Naive B cell (primary cell): ENCODE data around the gene GFER. TPM values are rescaled to one million over a fixed set of nuclear protein-coding genes. Genes with fewer than 3 reads are reported as not detected.

Source experiments
- ATAC-seq, 2 donors: fragments of 150-1000 bp; cut with Tn5 transposase; 2 replicates each; pipeline ENCODE4 v1.10.0; 2021; ENCODE audit warnings: low read depth in 2 of 2, mild to moderate bottlenecking in 2 of 2, moderate library complexity in 2 of 2
- DNase-seq: peaks from one replicate; pipeline ENCODE4 v3.0.0; 2022
- H3K27ac Mint-ChIP-seq, 6 donors: one replicate each; pipeline ENCODE4 v1.8.0; 2020 to 2022; ENCODE audit warnings: mild to moderate bottlenecking in 6 of 6, mixed read lengths in 6 of 6, moderate library complexity in 5 of 6, inconsistent platforms in 2 of 6
- H3K27me3 Mint-ChIP-seq, 3 donors: one replicate each; pipeline ENCODE4 v1.8.0; 2021 to 2022; ENCODE audit warnings: mixed read lengths in 3 of 3, mild to moderate bottlenecking in 1 of 3
- H3K36me3 Mint-ChIP-seq, 2 donors: one replicate each; pipeline ENCODE4 v1.8.0; 2020 to 2022; ENCODE audit warnings: mixed read lengths in 2 of 2, inconsistent platforms in 1 of 2, mild to moderate bottlenecking in 1 of 2
- H3K4me1 Mint-ChIP-seq, 3 donors: one replicate each; pipeline ENCODE4 v1.8.0; 2020 to 2022; ENCODE audit warnings: mixed read lengths in 3 of 3, inconsistent platforms in 1 of 3, mild to moderate bottlenecking in 1 of 3, moderate library complexity in 1 of 3
- H3K4me3 Mint-ChIP-seq, 8 donors: one replicate each; pipeline ENCODE4 v1.8.0; 2020 to 2022; ENCODE audit warnings: mild to moderate bottlenecking in 8 of 8, mixed read lengths in 8 of 8, moderate library complexity in 8 of 8, inconsistent platforms in 2 of 8
- H3K9me3 Mint-ChIP-seq, 7 donors: one replicate each; pipeline ENCODE4 v1.8.0; 2020 to 2022; ENCODE audit warnings: mixed read lengths in 7 of 7, mild to moderate bottlenecking in 5 of 7, inconsistent platforms in 2 of 7, moderate library complexity in 1 of 7
- polyA plus RNA-seq, 6 donors: library from polyadenylated mRNA; unstranded; fragments of 300-500 nt; fragmentation: Illumina TruSeq; gene quantifications; one replicate each; pipeline ENCODE4 v1.2.3, GENCODE V29; 2021; ENCODE audit warnings: low read depth in 6 of 6

The GFER gene
- polyA plus RNA-seq, 6 donors from 2014 or later, result 31.9 to 58.2 (median 37.6) TPM

DNA sequence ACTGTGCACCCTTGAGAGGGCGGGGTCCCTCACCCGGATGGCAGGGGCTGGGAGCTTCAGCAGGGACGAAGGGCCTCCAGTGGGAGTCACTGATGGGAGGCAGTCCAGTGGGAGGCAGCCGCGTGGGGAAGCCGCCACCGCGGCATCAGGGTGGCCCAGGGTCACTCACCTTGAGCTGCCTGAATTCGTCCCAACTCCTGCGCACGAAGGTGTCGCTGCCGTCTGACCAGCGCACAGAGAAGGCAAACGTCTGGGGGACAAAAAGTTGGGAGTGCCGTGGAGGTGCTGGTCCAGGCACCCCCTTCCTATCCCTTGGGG is 3.3 kb upstream of the GFER start:
- no peak overlapping the region for H3K27ac Mint-ChIP-seq
- H3K4me3 Mint-ChIP-seq, result no peak overlapping the region
- DNase-seq, result no peak
- H3K36me3 Mint-ChIP-seq, result peaks cover 0 to 9% of the 10 kb centered on the region in 2 donors
- no peak for ATAC-seq
- peaks cover 10 to 20% (median 12%) of the 10 kb centered on the region in 3 donors for H3K4me1 Mint-ChIP-seq
- H3K9me3 Mint-ChIP-seq, result peaks cover 0 to 2% (median 0%) of the 10 kb centered on the region in 7 donors
- peaks cover 12 to 51% (median 30%) of the 10 kb centered on the region in 3 donors for H3K27me3 Mint-ChIP-seq

DNA sequence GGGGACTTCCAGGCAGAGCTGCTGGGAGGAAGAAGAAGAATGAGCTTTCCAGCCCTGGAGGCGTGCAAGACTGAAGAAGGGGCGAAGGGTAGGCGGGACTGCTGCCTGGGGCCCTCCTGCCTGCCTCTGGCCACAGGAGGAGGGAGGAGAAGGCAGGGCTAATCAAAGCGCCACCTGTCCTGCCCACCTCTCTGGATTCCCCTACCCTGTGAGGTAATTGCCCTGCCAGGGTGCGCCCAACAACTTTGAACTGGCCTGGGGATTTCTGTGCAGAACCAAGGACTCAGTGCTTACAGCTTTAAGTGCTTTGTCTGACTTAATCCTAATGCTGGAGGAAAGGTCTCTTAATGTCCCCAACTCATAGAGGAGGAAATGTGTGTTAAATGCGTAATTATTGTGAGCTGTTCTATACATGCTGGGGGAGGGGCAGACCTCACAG is 2.6 kb upstream of the GFER start, which contains the start of gene NOXO1:
Gene NOXO1 (minus strand): TSS at position 72 of the 439 bp plus-strand sequence. CDS start 290 bp downstream, outside the sequence.
- Mint-ChIP-seq H3K27me3 (peaks cover 12 to 44% (median 23%) of the 10 kb centered on the region in 3 donors), H3K9me3 (peaks cover 0 to 2% (median 0%) of the 10 kb centered on the region in 7 donors), H3K4me1 (peaks cover 7 to 20% (median 17%) of the 10 kb centered on the region in 3 donors), H3K27ac (peak within 1 kb of the TSS in 3 of 6 donors; percentile 24 to 72 (median 70)), H3K36me3 (peaks cover 0 to 3% of the 10 kb centered on the region in 2 donors), H3K4me3 (peak within 1 kb of the TSS in 6 of 8 donors; percentile 4 to 88 (median 80))
- ATAC-seq (peak in 1 of 2 donors; percentile 16), DNase-seq (no peak)

DNA sequence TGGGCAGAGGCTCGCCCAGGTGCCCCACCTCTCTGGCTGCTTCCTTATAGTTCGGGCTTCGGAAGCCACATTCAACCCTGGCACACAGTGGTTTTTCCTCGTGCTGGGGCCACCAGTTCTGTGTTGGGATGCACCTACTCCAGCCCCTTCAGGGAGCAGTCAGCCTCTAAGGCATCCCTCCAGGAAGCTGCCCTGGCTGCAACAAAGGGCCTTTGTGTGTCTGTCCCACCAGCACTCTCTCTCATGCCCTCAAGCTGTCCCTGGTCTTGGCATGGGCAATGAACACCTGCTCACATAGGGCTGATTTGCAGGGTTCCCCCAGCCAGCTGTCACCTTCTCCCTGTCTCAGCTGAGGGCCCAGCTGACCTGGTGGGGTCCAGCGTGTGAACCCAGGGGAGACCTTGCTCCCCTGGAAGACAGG is 2.0 kb upstream of the GFER start:
- Mint-ChIP-seq H3K27ac (peak overlapping the region in 2 of 6 donors; percentile 70 to 72), H3K4me3 (peak overlapping the region in 5 of 8 donors; percentile 4 to 88 (median 79)), H3K36me3 (no peaks in the 10 kb centered on the region), H3K4me1 (peaks cover 13 to 22% (median 20%) of the 10 kb centered on the region in 3 donors), H3K27me3 (peaks cover 12 to 44% (median 23%) of the 10 kb centered on the region in 3 donors), H3K9me3 (peaks cover 0 to 2% (median 0%) of the 10 kb centered on the region in 7 donors)
- DNase-seq (no peak), ATAC-seq (no peak)

DNA sequence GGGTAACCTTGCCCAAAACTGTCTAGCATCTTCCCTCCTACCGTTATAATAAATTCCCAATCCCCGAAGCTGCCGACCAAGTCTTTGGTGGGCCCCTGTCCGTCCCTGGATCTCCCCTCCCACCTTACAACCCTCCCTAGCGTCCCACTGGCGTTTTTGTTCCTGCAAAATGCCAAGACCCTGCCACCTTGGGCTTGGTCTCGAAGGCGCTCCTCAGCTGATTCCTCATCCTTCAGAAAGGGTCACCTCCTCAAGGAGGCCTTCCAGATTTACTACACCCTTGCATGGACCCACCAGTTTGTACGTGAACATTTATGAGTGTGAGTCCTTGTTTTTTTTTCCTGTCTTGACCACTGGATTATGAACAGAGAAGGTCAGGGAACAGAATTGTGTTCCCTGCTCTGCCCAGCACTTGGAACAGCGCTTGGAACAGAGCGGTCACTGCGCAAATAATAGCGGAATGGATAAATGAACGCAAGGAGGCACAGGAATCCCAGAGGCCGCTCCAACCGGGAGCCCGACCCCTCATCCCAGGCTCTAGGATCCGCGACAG is 926 bp upstream of the GFER start:
- DNase-seq, result no peak
- Mint-ChIP-seq H3K4me3 (peak overlapping the region; percentile 74 to 88 (median 84)), H3K9me3 (peaks cover 0 to 2% (median 0%) of the 10 kb centered on the region in 7 donors), H3K27ac (peak overlapping the region in 3 of 6 donors; percentile 50 to 70 (median 63)), H3K27me3 (peaks cover 12 to 36% (median 23%) of the 10 kb centered on the region in 3 donors), H3K36me3 (no peaks in the 10 kb centered on the region), H3K4me1 (peaks cover 17 to 22% (median 20%) of the 10 kb centered on the region in 3 donors)
- ATAC-seq, result no peak

DNA sequence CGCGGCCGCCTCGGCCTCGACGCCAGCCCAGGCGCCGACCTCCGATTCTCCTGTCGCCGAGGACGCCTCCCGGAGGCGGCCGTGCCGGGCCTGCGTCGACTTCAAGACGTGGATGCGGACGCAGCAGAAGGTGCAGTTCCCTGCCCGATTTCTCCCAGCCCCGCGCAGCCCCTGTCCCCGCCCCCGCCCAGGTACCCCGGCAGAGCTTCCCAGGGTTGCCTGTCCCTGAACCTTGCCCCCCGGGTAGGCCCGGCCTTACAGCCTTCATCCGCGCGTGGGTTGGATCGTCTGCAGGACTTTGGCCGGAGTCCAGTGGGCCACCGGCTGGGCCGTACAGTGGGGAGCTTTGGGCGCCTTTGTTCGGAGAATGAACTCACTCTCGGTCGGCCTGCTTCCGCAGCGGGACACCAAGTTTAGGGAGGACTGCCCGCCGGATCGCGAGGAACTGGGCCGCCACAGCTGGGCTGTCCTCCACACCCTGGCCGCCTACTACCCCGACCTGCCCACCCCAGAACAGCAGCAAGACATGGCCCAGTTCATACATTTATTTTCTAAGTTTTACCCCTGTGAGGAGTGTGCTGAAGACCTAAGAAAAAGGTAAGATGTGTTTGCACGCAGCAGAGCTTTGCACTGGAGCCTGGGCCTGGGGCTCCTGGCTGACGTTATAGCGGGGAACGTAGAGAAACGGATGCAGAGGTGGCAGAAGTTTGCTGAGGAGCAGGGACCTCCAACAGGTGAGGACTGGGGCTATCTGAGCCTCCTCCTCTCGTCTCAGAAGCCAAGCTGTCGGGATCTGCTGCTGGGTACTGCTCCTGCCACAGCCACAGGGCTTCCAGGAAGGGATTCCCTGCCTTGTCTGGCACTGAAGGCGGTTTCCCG is 593 bp downstream of the GFER start:
- Mint-ChIP-seq H3K27me3 (peaks cover 12 to 31% (median 23%) of the 10 kb centered on the region in 3 donors), H3K36me3 (no peaks in the 10 kb centered on the region), H3K4me1 (peaks cover 23 to 32% (median 31%) of the 10 kb centered on the region in 3 donors), H3K4me3 (peak overlapping the region; percentile 74 to 90 (median 82)), H3K27ac (peak overlapping the region in 3 of 6 donors; percentile 20 to 82 (median 70)), H3K9me3 (peaks cover 0 to 2% (median 0%) of the 10 kb centered on the region in 7 donors)
- ATAC-seq (peak; percentile 31 to 32), DNase-seq (no peak)

DNA sequence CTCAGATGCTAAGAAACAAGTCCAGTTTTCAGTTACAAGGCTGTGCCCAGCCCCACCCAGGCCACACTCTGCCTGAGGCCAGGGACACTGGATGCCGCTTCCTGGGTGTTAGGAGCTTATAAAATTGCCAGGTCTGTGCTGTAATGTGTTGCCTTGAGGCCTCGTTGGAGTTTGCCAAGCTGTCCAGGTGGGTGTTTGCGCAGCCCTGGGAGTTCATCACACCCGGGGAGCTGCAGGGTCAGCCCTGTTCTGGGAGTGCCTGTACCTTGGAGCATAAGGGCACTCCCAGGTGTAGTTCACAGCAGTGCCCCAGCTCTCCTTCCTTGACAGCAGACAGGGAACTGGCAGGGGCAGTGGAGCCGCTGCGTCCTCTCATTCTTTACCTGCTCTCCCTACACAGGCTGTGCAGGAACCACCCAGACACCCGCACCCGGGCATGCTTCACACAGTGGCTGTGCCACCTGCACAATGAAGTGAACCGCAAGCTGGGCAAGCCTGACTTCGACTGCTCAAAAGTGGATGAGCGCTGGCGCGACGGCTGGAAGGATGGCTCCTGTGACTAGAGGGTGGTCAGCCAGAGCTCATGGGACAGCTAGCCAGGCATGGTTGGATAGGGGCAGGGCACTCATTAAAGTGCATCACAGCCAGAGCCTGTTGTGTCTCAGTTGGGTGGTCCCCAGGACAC is 1.6 kb downstream of the GFER start:
- H3K27me3 Mint-ChIP-seq, result peaks cover 12 to 26% (median 23%) of the 10 kb centered on the region in 3 donors
- peak overlapping the region; percentile 74 to 90 (median 82) for H3K4me3 Mint-ChIP-seq
- DNase-seq (no peak), ATAC-seq (no peak)
- no peaks in the 10 kb centered on the region for H3K36me3 Mint-ChIP-seq
- no peak overlapping the region for H3K27ac Mint-ChIP-seq
- H3K4me1 Mint-ChIP-seq, result peaks cover 23 to 34% (median 31%) of the 10 kb centered on the region in 3 donors
- peaks cover 0 to 2% (median 0%) of the 10 kb centered on the region in 7 donors for H3K9me3 Mint-ChIP-seq

DNA sequence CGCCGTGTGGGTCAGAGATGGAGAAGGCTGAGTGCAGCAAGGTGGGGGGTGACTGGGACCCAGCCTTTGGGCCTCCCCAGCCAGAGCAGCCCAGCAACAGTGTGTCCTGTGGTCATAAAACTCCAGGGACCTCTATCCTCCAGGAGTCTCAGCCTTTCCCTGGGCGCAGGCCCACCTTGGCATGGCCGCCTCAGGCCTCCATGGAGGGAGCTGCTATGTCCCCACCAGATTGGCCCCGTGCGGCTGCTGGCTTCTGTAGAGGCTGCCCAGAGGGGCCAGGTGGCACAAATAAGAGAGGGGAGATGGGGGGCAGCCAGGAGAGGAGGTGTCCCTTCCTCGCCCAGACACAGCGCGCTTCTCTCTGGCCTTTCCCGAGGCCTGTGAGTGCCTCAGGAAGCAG is 3.2 kb downstream of the GFER start:
- DNase-seq, result no peak
- Mint-ChIP-seq H3K27me3 (peaks cover 8 to 10% (median 10%) of the 10 kb centered on the region in 3 donors), H3K4me1 (peaks cover 31 to 39% (median 38%) of the 10 kb centered on the region in 3 donors), H3K27ac (peak overlapping the region in 2 of 6 donors; percentile 46 to 83), H3K4me3 (peak overlapping the region in 3 of 8 donors; percentile 59 to 79 (median 60)), H3K9me3 (peaks cover 0 to 2% (median 0%) of the 10 kb centered on the region in 7 donors), H3K36me3 (no peaks in the 10 kb centered on the region)
- ATAC-seq, result no peak

DNA sequence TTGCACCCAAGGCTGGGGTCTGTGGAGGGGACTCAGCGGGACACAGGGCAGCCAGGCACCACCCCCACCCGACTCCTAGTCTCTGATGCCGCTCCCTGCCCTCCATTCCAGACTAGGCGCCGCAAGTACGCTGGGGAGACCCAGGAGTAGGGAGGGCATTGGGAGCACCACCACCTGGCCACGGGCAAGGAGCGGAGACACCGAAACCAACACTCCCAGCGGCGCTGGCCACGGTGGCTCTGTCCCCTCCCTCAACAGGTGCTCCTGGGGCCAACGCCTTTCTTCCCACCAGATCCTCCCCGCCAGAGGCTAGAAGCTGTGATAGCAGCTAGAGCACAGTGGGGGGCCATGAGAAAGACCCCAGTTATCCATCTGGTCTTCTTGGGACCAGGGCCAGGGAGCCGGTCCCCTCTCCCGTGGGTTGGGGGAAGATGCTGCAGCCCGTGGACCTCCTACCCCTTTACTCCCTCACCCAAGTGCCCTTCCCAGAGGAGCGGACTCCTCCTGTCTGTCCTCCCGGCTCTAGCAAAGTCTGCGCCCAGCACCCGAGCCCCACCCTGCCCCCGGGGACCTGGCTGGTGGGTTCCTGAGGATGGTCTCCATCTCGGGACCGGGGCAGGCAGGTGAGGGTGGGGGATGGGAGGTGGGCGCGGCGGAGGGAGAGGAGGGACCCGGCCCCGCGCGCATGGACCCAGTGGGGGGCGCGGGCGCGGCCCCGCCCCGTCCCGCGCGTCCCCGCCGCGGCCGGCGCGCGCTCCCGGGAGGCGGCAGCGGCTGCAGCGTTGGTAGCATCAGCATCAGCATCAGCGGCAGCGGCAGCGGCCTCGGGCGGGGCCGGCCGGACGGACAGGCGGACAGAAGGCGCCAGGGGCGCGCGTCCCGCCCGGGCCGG is 5.5 kb downstream of the GFER start, which contains the start of gene SYNGR3:
Gene SYNGR3 (plus strand): TSS at position 762 of the 892 bp plus-strand sequence. CDS start 133 bp downstream, outside the sequence.
- Mint-ChIP-seq H3K27me3 (no peaks in the 10 kb centered on the region), H3K27ac (peak within 1 kb of the TSS; percentile 24 to 98 (median 96)), H3K9me3 (no peaks in the 10 kb centered on the region), H3K4me1 (peaks cover 33 to 42% (median 40%) of the 10 kb centered on the region in 3 donors), H3K4me3 (peak within 1 kb of the TSS; percentile 81 to 92 (median 85)), H3K36me3 (no peaks in the 10 kb centered on the region)
- DNase-seq, result no peak
- ATAC-seq, result no peak

DNA sequence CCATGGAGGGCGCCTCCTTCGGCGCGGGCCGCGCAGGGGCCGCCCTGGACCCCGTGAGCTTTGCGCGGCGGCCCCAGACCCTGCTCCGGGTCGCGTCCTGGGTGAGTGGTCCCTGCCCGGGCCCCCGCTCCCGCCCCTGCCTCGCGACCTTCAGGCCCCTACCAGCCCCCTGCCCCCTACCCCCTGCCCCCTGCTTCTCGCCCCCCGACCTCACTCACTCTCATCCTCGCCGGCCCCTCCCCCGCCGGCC is 6.0 kb downstream of the GFER start:
- Mint-ChIP-seq H3K27ac (peak overlapping the region in 2 of 6 donors; percentile 87 to 94), H3K9me3 (no peaks in the 10 kb centered on the region), H3K4me1 (peaks cover 29 to 36% (median 35%) of the 10 kb centered on the region in 3 donors), H3K36me3 (no peaks in the 10 kb centered on the region), H3K4me3 (peak overlapping the region in 3 of 8 donors; percentile 33 to 82 (median 82)), H3K27me3 (no peaks in the 10 kb centered on the region)
- ATAC-seq (no peak), DNase-seq (no peak)

DNA sequence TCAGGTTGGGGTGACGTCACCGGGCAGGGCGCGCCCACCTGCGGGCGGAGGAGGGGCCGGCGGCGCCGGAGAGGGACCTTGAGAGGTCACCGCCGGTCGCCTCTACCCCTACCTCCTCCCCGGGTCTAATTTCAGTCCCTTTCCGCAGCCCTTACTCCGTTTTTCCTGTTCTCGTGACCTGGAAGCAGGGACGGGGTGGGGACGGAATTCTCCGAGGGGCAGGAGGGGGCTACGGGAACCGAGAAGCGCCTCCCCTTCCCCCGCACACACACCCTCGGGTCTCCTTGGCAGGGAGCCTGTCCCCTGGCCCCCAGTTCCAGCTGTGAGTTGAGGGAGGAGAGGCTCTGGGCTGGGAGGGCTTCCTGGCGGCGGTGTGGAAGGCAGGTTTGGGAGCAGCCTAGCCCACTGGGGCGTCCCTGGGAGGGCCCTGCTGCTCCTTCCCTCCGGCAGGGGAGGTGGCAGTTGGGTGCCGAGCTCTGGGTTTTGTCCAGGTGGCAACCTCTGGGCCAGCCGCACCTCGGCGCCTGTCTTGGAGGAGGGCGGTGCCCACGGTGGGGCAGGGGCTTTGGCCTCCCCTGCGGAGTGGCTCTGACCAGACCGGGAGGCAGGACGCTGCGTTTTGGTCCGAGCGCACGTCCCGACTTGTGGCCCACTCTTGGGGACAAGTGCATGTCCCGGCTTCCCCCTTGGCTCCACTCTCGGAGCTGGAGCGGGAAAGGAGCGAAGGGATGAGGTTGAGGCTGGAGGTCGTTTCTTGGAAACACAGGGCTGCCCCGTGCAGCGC is 6.5 kb downstream of the GFER start:
- H3K36me3 Mint-ChIP-seq, result no peaks in the 10 kb centered on the region
- H3K27ac Mint-ChIP-seq, result peak overlapping the region; percentile 87 to 98 (median 96)
- no peaks in the 10 kb centered on the region for H3K27me3 Mint-ChIP-seq
- no peaks in the 10 kb centered on the region for H3K9me3 Mint-ChIP-seq
- peaks cover 29 to 36% (median 31%) of the 10 kb centered on the region in 3 donors for H3K4me1 Mint-ChIP-seq
- peak; percentile 62 for DNase-seq
- peak overlapping the region; percentile 81 to 92 (median 85) for H3K4me3 Mint-ChIP-seq
- peak; percentile 13 to 15 for ATAC-seq

DNA sequence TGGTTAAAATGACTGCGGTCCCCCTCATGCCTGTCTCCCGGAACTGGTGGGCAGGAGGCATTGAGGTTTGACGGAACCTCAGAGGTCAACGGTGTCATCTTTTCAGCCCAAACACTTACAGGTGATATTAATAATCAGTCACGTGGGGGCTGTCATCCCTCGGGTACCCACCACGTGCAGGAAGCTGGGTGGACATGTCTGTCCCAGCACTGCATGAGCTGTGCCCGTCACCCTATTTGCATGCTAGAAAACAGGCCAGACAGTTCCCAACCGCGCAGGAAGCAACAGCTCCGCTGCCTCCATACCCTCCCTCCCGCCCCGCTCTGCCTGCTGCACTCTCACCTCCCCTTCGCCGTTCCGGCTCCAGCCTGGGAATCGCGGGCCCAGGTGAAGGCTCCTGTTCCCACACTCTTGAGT is 7.2 kb downstream of the GFER start:
- no peaks in the 10 kb centered on the region for H3K36me3 Mint-ChIP-seq
- H3K4me3 Mint-ChIP-seq, result peak overlapping the region; percentile 81 to 92 (median 85)
- no peaks in the 10 kb centered on the region for H3K9me3 Mint-ChIP-seq
- peaks cover 29 to 35% (median 31%) of the 10 kb centered on the region in 3 donors for H3K4me1 Mint-ChIP-seq
- peak; percentile 40 to 68 for ATAC-seq
- no peaks in the 10 kb centered on the region for H3K27me3 Mint-ChIP-seq
- H3K27ac Mint-ChIP-seq, result peak overlapping the region; percentile 87 to 98 (median 96)
- DNase-seq, result peak; percentile 79
